Inflammatory macrophage treated with lipopolysaccharide for 4 hours (primary cell): ENCODE results near the gene COG5.
A peak's percentile ranks its signal among the peaks of the same experiment; 100 is the strongest.

Source experiments
- DNase-seq: peaks from one replicate; pipeline ENCODE4 v3.0.0-alpha.2; 2020

The COG5 gene

DNA sequence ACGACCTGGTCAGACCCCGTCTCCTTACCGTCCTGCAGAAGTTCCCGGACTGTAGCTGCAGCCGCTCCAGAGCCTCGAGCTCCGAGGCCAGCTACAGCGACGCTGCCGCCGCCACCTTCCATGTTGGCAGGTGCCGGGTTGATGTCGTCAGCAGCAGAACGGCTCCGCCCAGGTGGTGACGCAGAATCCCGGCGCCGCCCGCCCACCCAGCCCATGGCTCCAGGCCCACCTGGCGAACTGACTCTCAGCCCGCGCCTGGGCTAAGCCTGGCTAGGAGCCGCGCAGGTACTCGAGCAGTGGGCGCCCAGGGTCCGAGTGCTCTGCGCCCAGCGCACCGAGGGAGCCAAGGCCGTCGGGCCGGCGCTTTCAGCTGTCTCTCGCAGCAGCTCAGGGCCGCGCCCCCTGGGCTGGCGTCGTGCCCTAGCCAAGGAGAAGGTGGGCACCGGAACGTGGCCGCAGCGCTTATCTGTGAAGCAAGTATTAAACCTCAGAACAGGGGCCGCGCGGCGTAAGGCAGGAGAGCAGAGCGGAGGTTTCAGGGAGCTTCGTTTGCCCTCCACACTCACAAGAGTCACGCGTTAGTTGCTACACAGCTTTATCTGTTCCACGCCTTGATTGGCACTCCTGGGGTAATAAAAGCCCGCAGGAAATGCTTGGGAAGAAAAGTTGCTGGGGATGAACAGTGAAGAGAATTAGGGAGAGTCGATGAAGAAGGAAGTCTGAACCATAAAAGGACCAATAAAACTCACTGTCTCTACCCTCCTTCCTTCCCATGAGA, at the start of gene COG5, which contains the start of gene DUS4L:
Gene COG5, minus strand, starts transcription at position 146 of the 778 bp plus-strand sequence. Its CDS starts 24 bp downstream, at position 122.
Gene DUS4L, plus strand, starts transcription at position 197 of the 778 bp plus-strand sequence. CDS start 3,100 bp downstream, outside the sequence.
- DNase-seq, result peak; percentile 76

DNA sequence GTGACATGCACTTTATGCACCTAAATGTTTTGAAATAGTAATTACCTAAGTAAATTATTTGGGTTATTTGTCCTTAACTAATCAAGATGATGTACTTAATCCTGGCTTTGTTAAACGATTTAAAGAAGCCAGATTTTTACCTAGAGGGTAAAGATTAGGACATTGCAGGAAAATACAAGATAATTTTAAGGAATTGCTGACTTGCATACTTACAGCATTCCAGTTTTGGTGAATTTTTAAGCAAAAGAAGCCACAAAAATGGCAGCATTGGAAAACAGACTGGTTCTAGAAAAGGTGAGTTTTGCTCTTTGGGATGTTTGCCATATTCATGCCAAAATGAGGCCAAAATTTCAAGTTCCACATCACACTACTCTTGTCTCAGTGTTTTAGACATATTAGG, 49.7 kb upstream of the COG5 start:
- no peak for DNase-seq

DNA sequence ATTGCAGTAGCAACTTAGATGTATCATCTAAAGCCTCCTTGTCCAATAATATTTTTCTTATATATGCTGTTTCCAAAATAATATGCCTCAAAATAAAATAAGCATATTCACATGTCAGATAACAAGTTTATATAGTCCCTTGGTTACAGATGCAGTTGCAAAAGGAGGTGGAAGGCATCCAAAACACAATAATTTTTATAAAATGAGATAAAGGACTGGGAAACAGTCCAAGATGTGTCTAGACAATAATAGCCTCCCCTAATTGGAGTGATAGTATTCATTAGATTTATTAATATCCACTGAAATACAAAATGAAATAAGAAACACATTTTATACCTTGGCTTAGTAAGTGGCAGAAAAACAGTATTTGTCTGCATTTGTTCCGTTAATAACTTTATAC, 46.6 kb upstream of the COG5 start:
- no peak for DNase-seq

- no peak for DNase-seq
Measured at GRCh38 chr7:107609811-107610261, 46.1 kb upstream of the COG5 start.

DNA sequence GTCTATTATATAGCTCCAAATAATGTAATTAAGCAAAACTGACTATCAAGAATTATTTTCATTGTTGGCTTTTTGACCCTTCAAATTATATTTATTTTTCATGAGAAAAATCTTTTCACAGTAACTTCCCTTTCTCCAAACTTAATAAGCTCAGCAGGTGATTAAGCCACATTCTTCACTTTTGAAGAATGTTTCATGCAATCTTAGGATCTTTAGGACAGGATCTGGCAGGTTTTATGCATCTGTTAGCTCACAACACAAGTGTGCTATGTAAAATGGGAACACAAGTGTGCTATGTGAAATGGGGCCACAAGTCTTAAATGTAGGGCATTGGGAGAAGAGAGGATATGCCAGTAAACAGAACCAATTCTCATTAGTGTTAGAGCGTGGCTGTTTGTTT, 42.6 kb upstream of the COG5 start:
- DNase-seq, result no peak

DNA sequence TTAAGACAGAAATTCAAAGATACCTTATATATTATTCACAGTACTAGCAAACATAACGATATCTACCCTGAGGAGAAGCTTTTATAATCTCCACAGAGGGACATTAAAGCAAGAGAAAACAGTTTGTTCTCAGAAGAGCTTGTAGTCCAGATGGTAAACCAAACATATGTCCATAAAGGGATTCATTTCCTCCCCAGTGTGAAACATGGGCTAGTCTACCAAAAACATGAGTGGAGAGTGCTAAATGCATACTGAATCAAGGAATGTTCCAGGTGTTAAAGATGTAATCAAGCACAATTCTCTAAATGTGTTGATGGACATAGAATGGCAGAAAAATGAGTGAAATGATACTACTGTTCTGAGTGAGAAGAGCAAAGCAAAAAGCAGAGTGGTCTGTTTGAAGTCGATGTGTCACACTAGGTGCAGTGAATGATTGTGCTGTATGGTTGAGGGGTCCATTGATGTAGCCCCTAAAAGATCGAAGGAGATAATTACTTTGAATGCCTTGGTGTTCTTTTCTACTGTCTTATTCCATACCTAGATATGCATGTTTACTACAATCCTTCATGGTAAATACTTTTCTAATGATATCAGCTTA, 41.6 kb upstream of the COG5 start:
- DNase-seq, result no peak

DNA sequence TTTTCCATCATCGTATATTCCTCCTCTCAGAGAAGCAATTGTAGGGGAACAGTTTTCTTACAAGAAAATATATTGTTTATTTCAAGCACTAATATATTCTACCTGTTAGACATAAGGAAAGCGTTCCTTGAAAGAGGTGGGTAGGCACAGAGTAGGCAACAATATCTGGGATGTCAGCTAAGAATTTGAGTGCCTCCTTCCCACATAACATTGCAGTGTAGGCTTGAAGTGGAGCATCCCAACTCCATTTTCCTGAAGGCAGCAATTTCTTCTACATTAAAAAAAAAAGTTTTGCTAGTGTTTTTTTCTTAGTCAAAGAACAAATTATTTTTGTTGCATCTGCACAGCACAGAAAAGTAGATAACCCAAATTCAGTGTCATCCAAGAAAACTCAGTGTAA, 37.1 kb upstream of the COG5 start:
- no peak for DNase-seq

GRCh38 chr7:107599262-107599661, 35.5 kb upstream of the COG5 start:
- DNase-seq, result no peak

GRCh38 chr7:107597953-107598352, 34.2 kb upstream of the COG5 start:
- DNase-seq, result no peak

GRCh38 chr7:107597582-107597916, 33.8 kb upstream of the COG5 start:
- no peak for DNase-seq

DNA sequence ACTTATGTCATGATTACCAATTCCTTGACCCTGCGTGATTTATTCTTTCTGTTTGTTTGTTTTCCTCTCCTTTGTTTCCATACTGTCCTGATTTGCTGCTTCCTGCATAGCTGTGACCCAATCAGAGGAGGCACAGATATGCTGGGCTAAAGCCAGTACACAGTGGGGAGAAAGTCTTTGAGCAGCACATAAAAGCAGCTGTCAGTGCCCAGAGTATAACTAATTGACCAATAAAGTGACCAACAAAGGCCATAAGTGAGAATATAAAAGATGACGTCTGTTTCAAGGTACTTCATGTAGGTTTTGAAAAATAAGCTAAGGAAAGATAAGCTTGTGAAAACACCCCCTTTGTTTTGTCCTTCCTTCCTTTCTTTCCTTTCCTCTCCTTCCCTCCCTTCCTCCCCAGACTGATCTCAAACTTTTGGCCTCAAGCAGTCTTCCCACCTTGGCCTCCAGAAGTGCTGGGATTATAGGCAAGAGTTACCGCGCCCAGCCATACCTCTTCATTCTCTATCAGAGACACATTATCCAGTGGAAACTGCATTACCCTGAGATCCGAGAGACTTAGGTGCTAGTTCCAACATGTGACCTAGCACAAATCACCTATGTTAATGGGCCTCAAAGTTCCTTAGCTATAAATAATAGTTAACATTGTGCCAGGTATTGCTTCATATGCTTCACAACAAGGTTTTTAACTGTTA, 33.3 kb upstream of the COG5 start:
- no peak for DNase-seq

- no peak for DNase-seq
Measured at GRCh38 chr7:107594961-107595737, 31.4 kb upstream of the COG5 start.

GRCh38 chr7:107593025-107593410, 29.3 kb upstream of the COG5 start:
- DNase-seq, result no peak

- no peak for DNase-seq
Measured at GRCh38 chr7:107592361-107593024, 28.8 kb upstream of the COG5 start.

- DNase-seq, result no peak
Measured at GRCh38 chr7:107591421-107591820, 27.7 kb upstream of the COG5 start.

- DNase-seq, result no peak
Measured at GRCh38 chr7:107588529-107589130, 24.9 kb upstream of the COG5 start.

DNA sequence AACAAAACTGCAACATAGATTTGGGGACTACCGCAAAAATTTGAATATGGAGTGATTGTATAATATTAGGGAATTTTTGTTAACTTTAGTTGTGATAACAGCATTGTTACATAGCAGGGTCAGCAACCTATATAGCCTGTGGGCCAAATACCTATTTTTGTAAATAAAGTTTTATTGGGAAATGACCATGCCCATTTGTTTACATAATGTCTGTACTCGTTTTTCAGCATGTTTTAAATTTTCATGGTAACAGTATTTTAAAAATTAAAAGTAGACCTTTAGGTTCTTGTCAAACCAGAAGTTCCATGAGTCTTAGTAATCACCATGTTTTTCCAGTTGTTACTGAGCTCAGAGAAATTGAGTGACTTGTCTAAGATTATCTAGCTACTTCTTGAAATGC, 21.0 kb upstream of the COG5 start:
- no peak for DNase-seq

- peak; percentile 16 for DNase-seq
Measured at GRCh38 chr7:107582875-107583274, 19.2 kb upstream of the COG5 start.

DNA sequence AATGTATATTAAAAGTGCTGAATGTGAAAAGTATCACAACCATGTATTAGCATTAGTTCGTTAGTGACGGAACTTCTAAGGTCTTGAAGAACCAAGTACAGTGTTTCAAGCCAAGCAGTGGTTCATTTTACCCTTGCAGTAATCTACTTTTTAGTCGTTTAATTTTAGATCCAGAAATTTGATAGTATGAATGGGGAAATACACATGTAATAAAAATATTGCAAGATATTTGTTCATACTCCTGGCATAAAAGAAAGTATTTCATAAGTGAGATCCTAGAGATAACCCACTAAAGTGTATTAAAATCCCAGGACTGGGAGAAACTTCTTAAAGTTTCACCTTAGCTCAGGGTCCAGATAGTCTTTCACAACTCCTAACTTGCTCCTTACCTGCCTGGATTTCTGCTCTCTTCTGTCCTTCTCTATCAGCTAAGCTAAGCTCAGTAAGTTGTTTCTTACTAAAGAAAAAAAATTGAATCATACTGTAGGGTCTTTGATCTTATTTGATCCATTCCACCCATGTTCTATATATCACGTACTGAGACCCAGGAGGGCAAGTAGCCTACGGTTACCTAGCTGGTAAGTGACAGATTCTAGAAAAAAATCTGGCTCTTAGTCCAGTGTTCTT, 17.8 kb upstream of the COG5 start:
- no peak for DNase-seq

- no peak for DNase-seq
Measured at GRCh38 chr7:107580716-107581383, 17.1 kb upstream of the COG5 start.
